Loucy (cell line): ENCODE data around the gene RERE.
"Not testable (repeated sequence)": the region's sequence is repeated elsewhere in the genome, so short reads cannot be mapped to it uniquely, and the experiment has no call there.

ENCODE experiments used
- H2AFZ ChIP-seq: fragments of 200-600 bp; sonication (generic); 2 replicates; pipeline ENCODE4 v1.6.0; 2016; ENCODE audit warnings: antibody characterized with exemption, mild to moderate bottlenecking, low read length, moderate library complexity
- H3F3A ChIP-seq: fragments of 200-600 bp; 2 replicates; pipeline ENCODE4 v1.6.0; 2016; ENCODE audit warnings: antibody characterized with exemption, low read depth, mild to moderate bottlenecking
- H3K27me3 ChIP-seq: fragments of 200-600 bp; sonication (generic); 2 replicates; pipeline ENCODE4 v1.6.1; 2014; ENCODE audit warnings: low read length, mild to moderate bottlenecking; ENCODE audit not compliant: insufficient read depth, poor library complexity, severe bottlenecking
- H3K36me3 ChIP-seq: fragments of 200-600 bp; sonication (generic); 2 replicates; pipeline ENCODE4 v1.6.1; 2016; ENCODE audit warnings: low read length; ENCODE audit not compliant: insufficient read depth
- H3K4me1 ChIP-seq: fragments of 200-600 bp; sonication (generic); 2 replicates; pipeline ENCODE4 v1.5.1; 2014; ENCODE audit warnings: low read length, mild to moderate bottlenecking; ENCODE audit not compliant: insufficient read depth, poor library complexity, severe bottlenecking
- H3K4me2 ChIP-seq: fragments of 200-600 bp; sonication (generic); 2 replicates; pipeline ENCODE4 v1.6.0; 2014; ENCODE audit warnings: antibody characterized with exemption, low read length, low read depth, mild to moderate bottlenecking; ENCODE audit not compliant: poor library complexity, severe bottlenecking
- H3K4me3 ChIP-seq: fragments of 200-600 bp; sonication (generic); 2 replicates; pipeline ENCODE4 v1.5.1; 2014; ENCODE audit warnings: low read length, mild to moderate bottlenecking, mixed read lengths; ENCODE audit not compliant: poor library complexity, severe bottlenecking
- H3K79me2 ChIP-seq: fragments of 200-600 bp; sonication (generic); 2 replicates; pipeline ENCODE4 v1.6.1; 2014; ENCODE audit warnings: low read length; ENCODE audit not compliant: insufficient read depth
- H3K9ac ChIP-seq: fragments of 200-600 bp; sonication (generic); 2 replicates; pipeline ENCODE4 v1.6.0; 2014; ENCODE audit warnings: mild to moderate bottlenecking, low read depth, low read length, moderate library complexity; ENCODE audit not compliant: poor library complexity, severe bottlenecking
- H3K9me2 ChIP-seq: fragments of 200-600 bp; sonication (generic); replicated peaks from 2 replicates; pipeline ENCODE4 v1.6.1; 2016; ENCODE audit warnings: low read depth, low read length, mixed read lengths
- H3K9me3 ChIP-seq: fragments of 200-600 bp; sonication (generic); 2 replicates; pipeline ENCODE4 v1.6.1; 2014; ENCODE audit warnings: mild to moderate bottlenecking, antibody characterized with exemption, low read length, low read depth; ENCODE audit not compliant: insufficient read depth
- H4K20me1 ChIP-seq: fragments of 200-600 bp; sonication (generic); 2 replicates; pipeline ENCODE4 v1.6.0; 2014; ENCODE audit warnings: antibody characterized with exemption, low read length, mild to moderate bottlenecking; ENCODE audit not compliant: insufficient read depth, poor library complexity, severe bottlenecking
- CTCF ChIP-seq: fragments of 200-600 bp; sonication (generic); conservative IDR thresholded peaks from 2 replicates; pipeline ENCODE4 v1.5.1; 2014; ENCODE audit warnings: mild to moderate bottlenecking, antibody characterized with exemption, low read length
- EZH2phosphoT487 ChIP-seq: fragments of 200-600 bp; IDR thresholded peaks from 2 replicates; pipeline ENCODE4 v1.6.1; 2018; ENCODE audit warnings: antibody characterized with exemption, mild to moderate bottlenecking, moderate library complexity, borderline replicate concordance

RERE gene

GRCh38 chr1:8822373-8823294, 5.2 kb upstream of the RERE start:
- Histone ChIP-seq H3K4me3 (no peak overlapping the region), H3K4me1 (peaks cover 14% of the 10 kb centered on the region), H4K20me1 (no peaks in the 10 kb centered on the region), H3K4me2 (no peak overlapping the region), H3K36me3 (no peaks in the 10 kb centered on the region), H3K27me3 (no peaks in the 10 kb centered on the region), H3K9ac (no peak overlapping the region), H3K9me3 (no peaks in the 10 kb centered on the region), H3K79me2 (no peaks in the 10 kb centered on the region), H2AFZ (no peak overlapping the region), H3F3A (peaks cover 5% of the 10 kb centered on the region; the same call in 1 of the 2 replicates), H3K9me2 (no peaks in the 10 kb centered on the region)
- TF ChIP-seq EZH2phosphoT487 (no peak), CTCF (no peak)

GRCh38 chr1:8821084-8821483, 3.6 kb upstream of the RERE start:
- no peaks in the 10 kb centered on the region for H3K9me2 ChIP-seq
- peaks cover 3% of the 10 kb centered on the region for H3K27me3 ChIP-seq
- peaks cover 14% of the 10 kb centered on the region for H3K4me1 ChIP-seq
- no peaks in the 10 kb centered on the region for H3K9me3 ChIP-seq
- peak overlapping the region; percentile 13 for H3K4me2 ChIP-seq
- H3K9ac ChIP-seq = no peak overlapping the region
- H3K79me2 ChIP-seq = peaks cover 13% of the 10 kb centered on the region
- H4K20me1 ChIP-seq = peaks cover 10% of the 10 kb centered on the region
- no peak overlapping the region for H2AFZ ChIP-seq
- no peak overlapping the region for H3K4me3 ChIP-seq
- no peaks in the 10 kb centered on the region for H3K36me3 ChIP-seq
- peaks cover 5% of the 10 kb centered on the region; the same call in 1 of the 2 replicates for H3F3A ChIP-seq
- TF ChIP-seq CTCF (no peak), EZH2phosphoT487 (no peak)

GRCh38 chr1:8818789-8819188, 1.3 kb upstream of the RERE start:
- peaks cover 31% of the 10 kb centered on the region for H4K20me1 ChIP-seq
- not testable (repeated sequence) for H3K36me3 ChIP-seq, H3F3A ChIP-seq, H3K9me2 ChIP-seq, H3K9me3 ChIP-seq, H3K27me3 ChIP-seq
- H3K4me2 ChIP-seq = peak overlapping the region; percentile 81
- H3K4me1 ChIP-seq = peaks cover 36% of the 10 kb centered on the region
- peak overlapping the region; percentile 79 for H3K9ac ChIP-seq
- H3K4me3 ChIP-seq = peak overlapping the region; percentile 99
- peaks cover 36% of the 10 kb centered on the region for H3K79me2 ChIP-seq
- H2AFZ ChIP-seq = peak overlapping the region; percentile 96; the same call in 1 of the 2 replicates
